HCEC 1CT (cell line): ENCODE results near the gene LILRA1.
"Not testable (repeated sequence)": the region's sequence is repeated elsewhere in the genome, so short reads cannot be mapped to it uniquely, and the experiment has no call there.

Source experiments
- DNase-seq: peaks from one replicate; pipeline ENCODE4 v3.0.0-alpha.2; 2017

Gene LILRA1

GRCh38 chr19:54593445-54593844, at the start of gene LILRA1:
Gene LILRA1 (plus strand): TSS chr19:54593632. CDS start chr19:54594245, 613 bp downstream.
- DNase-seq: not testable (repeated sequence)

- no peak for DNase-seq
Measured at GRCh38 chr19:54548806-54549205, 44.6 kb upstream of the LILRA1 start.

GRCh38 chr19:54549224-54549623, 44.2 kb upstream of the LILRA1 start:
- DNase-seq: no peak

GRCh38 chr19:54551293-54551692, 42.1 kb upstream of the LILRA1 start:
- DNase-seq: no peak

- DNase-seq: no peak
Measured at GRCh38 chr19:54551950-54552912, 41.2 kb upstream of the LILRA1 start.

- no peak for DNase-seq
Measured at GRCh38 chr19:54552913-54553310, 40.5 kb upstream of the LILRA1 start.

- DNase-seq: no peak
Measured at GRCh38 chr19:54554006-54554405, 39.4 kb upstream of the LILRA1 start.

GRCh38 chr19:54554896-54555295, 38.5 kb upstream of the LILRA1 start:
- DNase-seq: no peak

- DNase-seq: no peak
Measured at GRCh38 chr19:54556194-54556593, 37.2 kb upstream of the LILRA1 start.

- DNase-seq: no peak
Measured at GRCh38 chr19:54558339-54558738, 35.1 kb upstream of the LILRA1 start.

- DNase-seq: no peak
Measured at GRCh38 chr19:54560881-54561385, 32.5 kb upstream of the LILRA1 start.

- DNase-seq: no peak
Measured at GRCh38 chr19:54561840-54562239, 31.6 kb upstream of the LILRA1 start.

- not testable (repeated sequence) for DNase-seq
Measured at GRCh38 chr19:54563206-54563605, 30.2 kb upstream of the LILRA1 start.

- no peak for DNase-seq
Measured at GRCh38 chr19:54570316-54570715, 23.1 kb upstream of the LILRA1 start.

- not testable (repeated sequence) for DNase-seq
Measured at GRCh38 chr19:54571715-54572615, 21.5 kb upstream of the LILRA1 start.

GRCh38 chr19:54572696-54573311, 20.6 kb upstream of the LILRA1 start:
- DNase-seq: no peak

- DNase-seq: no peak
Measured at GRCh38 chr19:54573330-54573872, 20.0 kb upstream of the LILRA1 start, which contains the start of gene LILRA2. Gene LILRA2 (plus strand): TSS chr19:54573790. CDS start chr19:54573879, 89 bp downstream.

GRCh38 chr19:54574051-54574450, 19.4 kb upstream of the LILRA1 start:
- no peak for DNase-seq

- no peak for DNase-seq
Measured at GRCh38 chr19:54574527-54575056, 18.8 kb upstream of the LILRA1 start.

- DNase-seq: not testable (repeated sequence)
Measured at GRCh38 chr19:54575205-54575604, 18.2 kb upstream of the LILRA1 start.

GRCh38 chr19:54576411-54576976, 16.9 kb upstream of the LILRA1 start:
- no peak for DNase-seq

GRCh38 chr19:54577334-54577733, 16.1 kb upstream of the LILRA1 start:
- DNase-seq: no peak
